Measurements from ENCODE around the gene C18orf63. TPM values are rescaled to one million over a fixed set of nuclear protein-coding genes. Genes with fewer than 3 reads are reported as not detected.

C18orf63 gene
- total RNA-seq, 1 experiment from 2014 or later: not detected

DNA sequence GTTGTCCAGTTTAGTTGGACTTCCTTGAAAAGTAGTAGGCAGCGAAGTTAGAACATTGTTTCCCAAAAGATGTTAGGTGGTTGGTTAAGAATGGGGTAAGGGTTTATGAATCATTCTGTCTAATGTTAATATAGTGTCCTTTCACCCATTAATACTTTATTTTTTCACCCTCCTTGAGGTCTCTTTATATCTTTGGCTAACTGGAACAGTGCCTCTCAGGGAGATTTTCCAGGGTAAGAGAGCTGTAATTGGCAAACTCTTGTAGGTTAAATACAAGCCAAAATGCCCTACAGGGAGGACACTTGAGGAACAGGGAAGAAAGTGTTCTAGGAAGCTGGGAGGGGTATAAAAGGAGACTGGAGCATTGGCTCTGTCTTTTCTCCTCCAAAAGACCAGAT is 22.3 kb downstream of the C18orf63 start:
- CTCF ChIA-PET: interaction anchor here (1.1 to 2.2 kb wide), 4 partner anchors 28 to 214 kb away, joined by 3 to 7 read pairs (median 6); no protein-coding TSS in a partner anchor
- DNase-seq (ENCODE audit: low spot score) (no peak), ATAC-seq (no peak)
- H3K27me3 Mint-ChIP-seq (ENCODE audit: low read depth): no peaks in the 10 kb centered on the region
- TF ChIP-seq FOXK1 (CRISPR knock-in tag; IDR thresholded peaks at IDR 0.05) (no peak), PREB (CRISPR knock-in tag; IDR thresholded peaks at IDR 0.05; ENCODE audit: borderline replicate concordance) (no peak), EMX1 (CRISPR knock-in tag; IDR thresholded peaks at IDR 0.05) (no peak), ZNF281 (CRISPR knock-in tag; IDR thresholded peaks at IDR 0.05) (no peak)
- H3K9me3 Mint-ChIP-seq: peaks cover 7% of the 10 kb centered on the region
- POLR2A ChIA-PET: no interaction called here
- no peaks in the 10 kb centered on the region for H3K36me3 Mint-ChIP-seq
- H3K4me3 Mint-ChIP-seq: no peak overlapping the region
- H3K4me1 Mint-ChIP-seq: peaks cover 20% of the 10 kb centered on the region
- no peak overlapping the region for H3K27ac Mint-ChIP-seq

DNA sequence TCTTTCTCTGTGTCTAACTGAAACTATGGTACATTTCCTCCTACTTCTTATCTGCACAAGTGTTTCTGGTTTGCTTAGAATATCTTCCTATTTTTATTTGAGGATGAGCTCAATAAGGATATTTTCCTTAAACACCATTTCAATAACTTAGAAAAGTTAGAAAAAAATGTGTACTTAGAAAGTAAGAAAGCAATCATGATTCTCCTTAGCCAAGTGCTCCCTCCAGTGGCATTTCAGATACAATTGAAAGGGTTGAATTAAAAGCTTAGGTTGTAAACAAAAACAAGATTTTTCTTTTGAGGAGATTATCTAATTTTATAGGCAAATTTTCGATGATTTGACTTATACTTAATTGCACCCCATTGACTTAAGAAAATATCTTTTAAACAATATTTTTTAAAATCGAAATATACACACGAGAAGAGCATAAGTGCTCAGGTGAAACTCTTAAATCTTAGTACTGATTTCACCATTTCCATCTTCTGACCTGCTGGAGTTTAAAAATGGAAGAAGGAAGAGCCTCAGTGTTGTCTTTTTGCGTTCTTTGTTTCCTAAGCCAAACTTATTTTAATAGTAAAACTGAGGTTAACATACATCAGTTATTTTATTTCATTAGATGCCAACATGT is 26.9 kb downstream of the C18orf63 start:
- Mint-ChIP-seq H3K36me3 (no peaks in the 10 kb centered on the region), H3K4me1 (peaks cover 7% of the 10 kb centered on the region; the same call in 1 of the 2 replicates), H3K9me3 (no peaks in the 10 kb centered on the region), H3K4me3 (no peak overlapping the region), H3K27ac (no peak overlapping the region), H3K27me3 (ENCODE audit: low read depth) (no peaks in the 10 kb centered on the region)
- DNase-seq (ENCODE audit: low spot score) (no peak), ATAC-seq (no peak)
- TF ChIP-seq ETV6 (CRISPR knock-in tag; IDR thresholded peaks at IDR 0.05) (no peak), CTCF (IDR thresholded peaks at IDR 0.05) (peak; percentile 46)
- ChIA-PET CTCF (interaction anchor here (0.6 to 2.0 kb wide), 20 partner anchors 13 to 279 kb away, joined by 3 to 46 read pairs (median 4); partner anchors contain the start of gene CNDP2), POLR2A (interaction anchor here (0.6 kb wide), 1 partner anchor 171 kb away, joined by 3 read pairs; no protein-coding TSS in a partner anchor)

DNA sequence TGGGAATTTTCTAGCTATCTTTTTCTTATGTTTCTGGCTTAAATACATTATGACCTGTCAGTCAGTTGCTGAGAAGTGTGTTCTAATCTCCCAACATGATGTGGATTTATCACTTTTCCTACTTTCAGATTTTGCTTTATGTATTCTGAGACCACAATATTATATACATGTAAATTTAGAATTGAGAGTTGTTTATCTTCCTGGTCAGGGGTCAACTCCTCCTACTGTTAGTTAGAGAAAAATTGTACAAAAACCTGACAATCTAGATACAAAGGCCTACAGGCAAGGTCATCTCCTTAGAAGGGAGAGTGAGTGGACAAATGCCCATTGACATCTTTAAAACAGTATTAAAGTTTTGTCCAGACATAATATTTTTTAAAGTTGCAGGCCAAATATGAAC is 30.6 kb downstream of the C18orf63 start:
- Mint-ChIP-seq H3K27me3 (ENCODE audit: low read depth) (no peaks in the 10 kb centered on the region), H3K4me1 (peaks cover under 1% of the 10 kb centered on the region), H3K9me3 (no peaks in the 10 kb centered on the region), H3K4me3 (no peak overlapping the region), H3K27ac (no peak overlapping the region), H3K36me3 (no peaks in the 10 kb centered on the region)
- no peak for DNase-seq (ENCODE audit: low spot score)
- ChIA-PET CTCF (interaction anchor here (1.3 to 3.4 kb wide), 3 partner anchors 36 to 206 kb away, joined by 3 to 16 read pairs (median 12); no protein-coding TSS in a partner anchor), POLR2A (no interaction called here)
- no peak for ATAC-seq
- TF ChIP-seq IRF2 (CRISPR knock-in tag; IDR thresholded peaks at IDR 0.05; ENCODE audit: borderline replicate concordance, low read depth) (no peak), AR (CRISPR knock-in tag; IDR thresholded peaks at IDR 0.05) (no peak), RELA (CRISPR knock-in tag; IDR thresholded peaks at IDR 0.05; ENCODE audit: borderline replicate concordance) (no peak), CREM (CRISPR knock-in tag; IDR thresholded peaks at IDR 0.05) (no peak), HMGA2 (CRISPR knock-in tag; IDR thresholded peaks at IDR 0.05) (no peak), NFE2L1 (CRISPR knock-in tag; IDR thresholded peaks at IDR 0.05) (no peak), TP53 (CRISPR knock-in tag; IDR thresholded peaks at IDR 0.05) (no peak)
- TF ChIP-seq, protein P1, sequence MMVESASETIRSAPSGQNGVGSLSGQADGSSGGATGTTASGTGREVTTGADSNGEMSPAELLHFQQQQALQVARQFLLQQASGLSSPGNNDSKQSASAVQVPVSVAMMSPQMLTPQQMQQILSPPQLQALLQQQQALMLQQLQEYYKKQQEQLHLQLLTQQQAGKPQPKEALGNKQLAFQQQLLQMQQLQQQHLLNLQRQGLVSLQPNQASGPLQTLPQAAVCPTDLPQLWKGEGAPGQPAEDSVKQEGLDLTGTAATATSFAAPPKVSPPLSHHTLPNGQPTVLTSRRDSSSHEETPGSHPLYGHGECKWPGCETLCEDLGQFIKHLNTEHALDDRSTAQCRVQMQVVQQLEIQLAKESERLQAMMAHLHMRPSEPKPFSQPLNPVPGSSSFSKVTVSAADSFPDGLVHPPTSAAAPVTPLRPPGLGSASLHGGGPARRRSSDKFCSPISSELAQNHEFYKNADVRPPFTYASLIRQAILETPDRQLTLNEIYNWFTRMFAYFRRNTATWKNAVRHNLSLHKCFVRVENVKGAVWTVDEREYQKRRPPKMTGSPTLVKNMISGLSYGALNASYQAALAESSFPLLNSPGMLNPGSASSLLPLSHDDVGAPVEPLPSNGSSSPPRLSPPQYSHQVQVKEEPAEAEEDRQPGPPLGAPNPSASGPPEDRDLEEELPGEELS (CRISPR knock-in tag; IDR thresholded peaks at IDR 0.05): no peak
- TF ChIP-seq, protein P2, sequence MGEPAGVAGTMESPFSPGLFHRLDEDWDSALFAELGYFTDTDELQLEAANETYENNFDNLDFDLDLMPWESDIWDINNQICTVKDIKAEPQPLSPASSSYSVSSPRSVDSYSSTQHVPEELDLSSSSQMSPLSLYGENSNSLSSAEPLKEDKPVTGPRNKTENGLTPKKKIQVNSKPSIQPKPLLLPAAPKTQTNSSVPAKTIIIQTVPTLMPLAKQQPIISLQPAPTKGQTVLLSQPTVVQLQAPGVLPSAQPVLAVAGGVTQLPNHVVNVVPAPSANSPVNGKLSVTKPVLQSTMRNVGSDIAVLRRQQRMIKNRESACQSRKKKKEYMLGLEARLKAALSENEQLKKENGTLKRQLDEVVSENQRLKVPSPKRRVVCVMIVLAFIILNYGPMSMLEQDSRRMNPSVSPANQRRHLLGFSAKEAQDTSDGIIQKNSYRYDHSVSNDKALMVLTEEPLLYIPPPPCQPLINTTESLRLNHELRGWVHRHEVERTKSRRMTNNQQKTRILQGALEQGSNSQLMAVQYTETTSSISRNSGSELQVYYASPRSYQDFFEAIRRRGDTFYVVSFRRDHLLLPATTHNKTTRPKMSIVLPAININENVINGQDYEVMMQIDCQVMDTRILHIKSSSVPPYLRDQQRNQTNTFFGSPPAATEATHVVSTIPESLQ (CRISPR knock-in tag; IDR thresholded peaks at IDR 0.05): no peak
